RWPE1 (cell line): ENCODE results near the gene OLIG1.

Source experiments
- CTCF ChIA-PET: fragments of 350-600 bp; sonication (Branson Sonifier 250); formaldehyde crosslinking; extraction: SDS; loops from one replicate; lab custom pipeline; 2021; lab: Yijun Ruan, JAX
- POLR2A ChIA-PET: fragments of 400-600 bp; formaldehyde crosslinking; extraction: SDS; loops from one replicate; lab custom pipeline; 2020; ENCODE audit warnings: antibody characterized with exemption; ENCODE audit not compliant: low non-redundant PET; lab: Yijun Ruan, JAX
- DNase-seq: peaks from one replicate; pipeline ENCODE4 v3.0.0; 2012; ENCODE audit warnings: low spot score
- H3K27ac ChIP-seq: fragments of 450-650 bp; 2 replicates; pipeline ENCODE4 v1.5.1; 2017
- TF ChIP-seq, protein P1 (sequence below): fragments of 450-650 bp; conservative IDR thresholded peaks from 2 replicates; pipeline ENCODE4 v1.5.1; 2017; ENCODE audit warnings: low read depth, mild to moderate bottlenecking

Gene OLIG1

DNA sequence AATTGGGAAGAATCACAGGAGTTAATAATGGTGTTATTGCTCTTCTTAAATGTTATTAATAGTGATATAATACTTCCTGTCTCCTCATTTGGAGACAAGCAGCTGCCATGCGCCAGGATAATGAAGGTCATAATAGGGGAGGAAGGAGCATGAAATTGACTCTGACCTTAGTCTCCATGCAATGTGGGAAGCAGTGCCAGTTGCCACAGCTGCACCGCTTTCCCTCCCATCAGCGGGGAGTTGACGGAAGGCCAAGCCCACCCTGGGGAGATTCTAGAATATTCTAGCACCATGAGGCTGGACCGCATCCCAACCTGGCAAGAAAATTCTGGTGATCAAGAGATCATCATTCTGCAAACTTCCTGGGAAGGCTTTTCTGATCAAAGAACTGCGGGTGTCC is 11.0 kb upstream of the OLIG1 start:
- POLR2A ChIA-PET: no interaction called here
- CTCF ChIA-PET: no interaction called here
- TF ChIP-seq, protein P1, sequence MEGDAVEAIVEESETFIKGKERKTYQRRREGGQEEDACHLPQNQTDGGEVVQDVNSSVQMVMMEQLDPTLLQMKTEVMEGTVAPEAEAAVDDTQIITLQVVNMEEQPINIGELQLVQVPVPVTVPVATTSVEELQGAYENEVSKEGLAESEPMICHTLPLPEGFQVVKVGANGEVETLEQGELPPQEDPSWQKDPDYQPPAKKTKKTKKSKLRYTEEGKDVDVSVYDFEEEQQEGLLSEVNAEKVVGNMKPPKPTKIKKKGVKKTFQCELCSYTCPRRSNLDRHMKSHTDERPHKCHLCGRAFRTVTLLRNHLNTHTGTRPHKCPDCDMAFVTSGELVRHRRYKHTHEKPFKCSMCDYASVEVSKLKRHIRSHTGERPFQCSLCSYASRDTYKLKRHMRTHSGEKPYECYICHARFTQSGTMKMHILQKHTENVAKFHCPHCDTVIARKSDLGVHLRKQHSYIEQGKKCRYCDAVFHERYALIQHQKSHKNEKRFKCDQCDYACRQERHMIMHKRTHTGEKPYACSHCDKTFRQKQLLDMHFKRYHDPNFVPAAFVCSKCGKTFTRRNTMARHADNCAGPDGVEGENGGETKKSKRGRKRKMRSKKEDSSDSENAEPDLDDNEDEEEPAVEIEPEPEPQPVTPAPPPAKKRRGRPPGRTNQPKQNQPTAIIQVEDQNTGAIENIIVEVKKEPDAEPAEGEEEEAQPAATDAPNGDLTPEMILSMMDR: no peak
- no peak for DNase-seq
- no peak overlapping the region for H3K27ac ChIP-seq

DNA sequence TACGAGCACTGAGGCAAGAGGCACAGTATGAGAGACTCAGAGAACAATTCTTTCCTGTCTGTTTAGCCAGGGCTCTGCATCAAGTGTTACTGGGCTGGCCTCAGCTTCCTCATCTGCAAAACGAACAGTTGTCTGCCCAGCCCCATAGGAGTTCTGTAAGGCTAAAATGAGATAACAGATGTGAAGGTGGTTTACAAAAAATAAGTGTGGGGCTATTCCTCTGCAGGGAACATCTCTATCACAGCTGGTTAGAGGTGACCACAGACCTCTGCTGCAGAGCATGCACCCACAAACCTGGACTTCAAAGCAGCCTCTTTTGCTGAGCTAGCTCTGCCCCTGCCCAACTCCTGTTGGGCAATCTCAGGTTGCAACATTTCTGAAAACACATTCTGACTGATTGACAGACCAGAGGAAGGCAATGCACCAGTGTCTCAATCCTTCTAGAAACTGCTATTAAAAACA is 10.5 kb upstream of the OLIG1 start:
- no peak overlapping the region for H3K27ac ChIP-seq
- DNase-seq: no peak
- CTCF ChIA-PET: no interaction called here

DNA sequence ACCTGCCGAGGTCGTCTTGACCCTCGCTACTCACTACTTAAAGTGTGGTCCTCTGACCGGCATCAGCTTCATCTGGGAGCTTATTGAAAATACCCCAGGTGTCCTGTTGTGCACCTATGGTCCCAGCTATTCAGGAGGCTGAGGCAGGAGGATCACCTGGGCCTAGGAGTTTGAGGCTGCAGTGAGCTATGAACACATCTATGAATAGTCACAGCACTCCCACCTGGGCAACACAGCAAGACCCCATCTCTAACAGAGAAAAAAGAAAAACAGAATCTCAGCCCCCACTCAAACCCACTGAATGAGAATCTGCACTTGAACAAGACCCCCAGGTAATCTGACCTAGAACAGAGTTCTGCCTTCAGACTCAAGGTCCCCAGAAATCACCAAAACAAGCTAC is 8.7 kb upstream of the OLIG1 start:
- no peak overlapping the region for H3K27ac ChIP-seq
- TF ChIP-seq, protein P1: no peak
- DNase-seq: no peak
- ChIA-PET POLR2A (no interaction called here), CTCF (no interaction called here)

More for the DNA sequence above, 10.5 kb upstream of the OLIG1 start:
- TF ChIP-seq, protein P1: no peak
- POLR2A ChIA-PET: no interaction called here

DNA sequence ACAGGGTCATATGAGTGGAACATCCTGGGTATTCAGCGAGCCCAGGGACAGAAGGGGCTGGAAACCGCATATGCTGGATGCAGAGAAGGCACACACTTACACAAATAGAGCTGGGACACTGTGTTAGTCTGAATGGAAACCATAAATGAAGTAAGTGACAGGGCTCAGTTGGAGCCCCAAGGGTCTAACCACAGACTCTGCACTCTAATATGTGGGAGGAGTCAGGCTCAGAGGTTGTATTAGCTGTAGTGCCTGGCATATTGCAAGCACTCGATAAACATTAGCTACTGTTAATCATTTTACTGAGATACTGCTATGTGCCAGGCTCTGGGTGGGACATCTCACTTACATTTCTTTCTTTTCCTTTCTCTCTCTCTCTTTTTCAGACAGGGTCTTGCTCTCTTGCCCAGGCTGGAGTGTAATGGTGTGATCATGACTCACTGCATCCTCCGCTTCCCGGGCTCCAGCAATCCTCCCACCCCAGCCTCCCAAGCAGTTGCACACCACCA is 6.5 kb upstream of the OLIG1 start:
- ChIA-PET CTCF (interaction anchor here (0.5 kb wide), 1 partner anchor 1282 kb away, joined by 3 read pairs; no protein-coding TSS in a partner anchor), POLR2A (no interaction called here)
- DNase-seq: no peak
- H3K27ac ChIP-seq: no peak overlapping the region
- TF ChIP-seq, protein P1: no peak

DNA sequence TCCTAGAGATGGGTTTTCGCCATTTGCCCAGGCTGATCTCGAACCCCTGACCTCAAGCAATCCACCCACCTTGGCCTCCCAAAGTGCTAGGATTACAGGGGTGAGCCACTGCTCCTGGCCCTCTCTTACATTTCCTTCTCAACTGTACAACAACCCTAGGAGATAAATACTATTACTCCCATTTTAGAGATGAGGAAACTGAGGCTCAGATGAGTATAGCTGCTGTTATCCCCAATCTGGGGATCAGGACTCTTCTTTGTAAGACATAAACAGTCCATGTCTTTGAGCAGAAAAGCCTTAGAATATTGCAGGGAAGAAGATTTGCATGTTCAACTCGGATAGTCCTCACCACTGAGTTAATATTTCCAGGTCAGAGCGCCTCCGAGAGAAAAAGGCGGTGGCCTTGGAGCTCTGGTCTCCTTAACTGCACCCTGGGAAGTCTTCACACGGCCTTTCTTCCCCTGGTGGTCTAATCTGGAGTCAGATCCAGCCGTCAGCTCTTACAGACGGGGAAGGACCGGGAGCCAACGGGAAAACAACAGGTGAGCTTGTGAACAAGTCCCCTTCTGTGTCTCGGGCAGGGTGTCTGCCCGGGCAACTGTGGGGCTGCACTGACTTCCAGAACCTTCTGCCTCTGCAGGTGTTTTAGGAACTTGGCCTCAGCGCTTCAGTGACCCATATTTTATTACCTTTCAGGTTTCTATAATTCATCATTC is 5.9 kb upstream of the OLIG1 start:
- no peak overlapping the region for H3K27ac ChIP-seq
- ChIA-PET POLR2A (no interaction called here), CTCF (no interaction called here)
- no peak for DNase-seq
- TF ChIP-seq, protein P1: no peak

DNA sequence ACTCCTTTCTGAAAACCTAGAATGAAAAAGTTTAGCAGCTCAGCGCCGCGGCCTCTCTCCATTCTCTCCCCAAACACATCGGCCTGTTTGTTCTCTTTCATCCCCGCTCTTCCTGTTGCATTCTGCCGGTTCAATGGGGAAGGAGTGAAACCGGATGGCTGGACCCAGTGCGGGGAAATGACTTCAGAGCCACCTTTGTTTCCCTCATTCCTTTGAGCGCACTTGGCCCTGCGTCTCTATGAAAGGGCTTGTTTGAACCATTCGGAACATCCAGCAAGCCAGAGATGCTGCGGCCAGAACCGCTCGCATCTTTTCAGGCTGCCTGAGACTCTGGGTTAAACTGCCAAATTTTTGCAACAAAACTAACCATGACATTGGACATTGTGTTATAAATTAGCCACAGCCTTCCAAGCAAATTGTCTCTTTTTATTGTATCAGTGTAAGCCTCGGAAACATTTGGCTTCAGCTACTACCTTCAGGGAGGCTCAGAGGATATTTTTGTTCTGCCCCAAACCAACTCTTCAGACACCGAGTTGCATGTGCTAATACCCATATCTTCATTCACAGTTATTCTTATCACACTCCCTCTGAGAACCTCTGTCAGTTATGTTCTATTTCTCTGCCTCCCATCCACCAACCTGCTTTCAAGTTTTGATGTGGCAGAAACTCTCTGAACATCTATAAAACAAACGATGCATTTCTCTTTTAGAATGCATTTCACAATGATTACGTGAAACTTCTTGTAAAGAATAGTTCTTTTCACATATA is 5.1 kb upstream of the OLIG1 start:
- POLR2A ChIA-PET: no interaction called here
- H3K27ac ChIP-seq: no peak overlapping the region
- TF ChIP-seq, protein P1: no peak
- CTCF ChIA-PET: no interaction called here
- DNase-seq: no peak
